Amniotic epithelial cell (primary cell): Measurements from ENCODE around the gene MEGF11.
A peak's percentile ranks its signal among the peaks of the same experiment; 100 is the strongest.

Experiments used
- DNase-seq: peaks from one replicate; pipeline ENCODE4 v3.0.0-alpha.2; 2010; ENCODE audit warnings: low read depth

The MEGF11 gene

DNA sequence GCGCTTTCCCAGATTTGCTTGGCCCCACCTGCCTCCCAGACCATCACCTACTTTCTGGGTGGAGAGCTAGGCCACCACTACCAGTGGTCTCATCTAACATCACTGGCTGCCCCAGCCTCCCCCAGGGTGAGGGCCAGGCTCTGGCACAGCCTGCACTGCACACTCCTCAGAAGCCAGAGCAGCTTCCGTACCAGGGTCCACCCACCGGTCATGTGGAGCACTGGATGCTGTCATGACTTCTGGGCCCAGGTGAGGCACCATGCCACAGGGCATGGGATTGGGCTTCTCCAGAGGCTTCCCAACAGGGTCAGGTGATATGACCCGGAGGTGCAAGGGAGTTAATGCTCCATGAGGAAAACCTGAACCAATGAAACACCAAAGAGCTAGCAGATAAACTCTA, 14.0 kb downstream of the MEGF11 start:
- DNase-seq = no peak

DNA sequence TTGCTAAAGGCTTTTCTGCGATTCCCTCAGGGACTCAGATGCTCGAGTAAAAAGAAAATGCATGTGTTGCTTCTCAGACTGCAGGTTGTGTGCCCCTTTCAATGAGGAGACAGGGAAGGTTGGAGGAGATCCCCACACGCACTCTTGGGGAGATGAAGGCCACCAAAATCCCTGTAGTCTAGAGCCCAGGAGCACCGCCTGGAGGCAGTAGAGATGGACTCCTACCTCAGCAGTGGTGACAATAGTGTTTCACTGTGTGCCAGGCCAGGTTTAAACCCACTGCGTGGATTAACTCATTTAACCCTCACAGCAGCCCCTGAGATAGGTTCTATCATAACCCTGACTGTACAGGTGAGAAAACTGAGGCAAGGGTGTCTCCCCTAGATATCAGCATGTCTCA, 15.2 kb downstream of the MEGF11 start:
- no peak for DNase-seq

DNA sequence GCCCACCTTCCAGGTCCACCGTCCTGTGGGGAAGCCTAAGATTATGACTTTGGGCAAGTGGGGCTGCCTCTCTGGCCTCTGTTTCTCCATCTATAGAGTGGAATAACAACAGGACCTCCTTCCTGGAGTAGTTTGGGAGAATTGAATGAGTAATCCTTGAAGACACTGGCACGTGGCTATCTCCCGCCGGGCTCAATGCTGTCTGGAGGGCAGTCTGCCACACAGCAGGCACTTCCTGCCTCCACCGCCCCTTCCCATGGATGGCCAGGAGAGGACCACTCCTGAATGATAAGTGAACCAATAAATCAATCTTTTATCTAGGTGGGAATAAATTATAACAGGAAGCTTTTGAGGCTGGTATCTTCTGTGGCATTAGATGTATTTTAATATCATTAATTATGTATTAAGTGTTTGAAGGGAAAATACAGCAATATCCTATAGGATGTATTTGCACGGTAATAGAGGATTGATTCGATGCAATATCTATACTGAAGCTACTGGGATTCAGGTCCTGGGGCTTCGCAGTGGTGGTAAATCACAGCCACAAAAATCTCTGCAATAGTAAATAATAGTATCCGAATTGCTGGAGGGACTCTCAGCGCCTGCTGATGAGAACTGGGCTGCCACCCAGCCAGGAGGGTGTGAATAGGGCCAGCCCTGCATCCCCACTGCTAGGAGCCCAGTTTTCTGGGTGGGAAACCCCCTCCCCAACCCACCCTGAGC, 15.9 kb downstream of the MEGF11 start:
- no peak for DNase-seq

DNA sequence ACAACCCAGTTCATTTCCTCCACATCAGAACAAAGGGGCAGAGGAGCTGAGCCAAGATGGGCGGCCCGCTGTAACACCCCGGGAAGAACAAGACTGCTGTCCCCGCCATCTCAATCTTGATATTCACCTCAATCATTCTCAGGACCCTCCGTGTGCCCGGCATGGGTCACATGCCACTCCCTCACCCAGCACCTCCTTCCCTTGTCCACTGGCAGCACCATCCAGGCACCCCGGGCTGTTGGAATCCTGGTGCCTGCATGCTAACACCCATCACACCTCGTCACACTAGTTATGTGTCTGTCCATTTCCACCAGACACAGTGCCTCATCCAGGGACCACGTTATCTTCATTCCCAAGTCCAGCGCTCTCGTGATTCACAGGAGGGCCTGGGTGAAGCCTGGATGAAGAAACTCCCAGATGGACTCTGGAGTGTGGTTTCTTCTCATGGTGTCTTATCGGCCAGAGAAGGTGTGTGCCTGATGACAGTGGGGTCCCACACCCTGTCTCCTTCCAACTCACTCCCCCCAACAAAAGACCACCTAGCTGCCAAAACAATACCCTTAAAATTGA, 16.7 kb downstream of the MEGF11 start:
- DNase-seq = no peak

DNA sequence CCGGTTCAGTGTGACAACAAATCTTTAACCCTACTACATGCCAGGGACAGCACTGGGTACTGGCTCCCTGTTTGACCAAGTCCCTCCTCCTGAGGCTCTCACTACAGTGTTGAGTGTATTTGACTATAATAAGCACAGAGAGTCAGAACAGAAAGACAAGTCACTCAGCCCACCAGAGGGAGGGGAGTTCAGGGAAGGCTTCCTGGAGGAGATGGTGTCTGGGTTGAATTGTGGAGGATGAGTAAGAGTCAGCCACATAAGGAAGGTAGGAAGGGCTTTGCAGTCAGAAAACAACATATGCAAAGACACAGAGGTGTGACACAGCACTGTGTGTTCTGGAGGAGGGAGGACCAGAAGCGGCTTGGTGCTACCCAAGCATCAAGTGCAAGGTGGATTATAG, 17.7 kb downstream of the MEGF11 start:
- no peak for DNase-seq

DNA sequence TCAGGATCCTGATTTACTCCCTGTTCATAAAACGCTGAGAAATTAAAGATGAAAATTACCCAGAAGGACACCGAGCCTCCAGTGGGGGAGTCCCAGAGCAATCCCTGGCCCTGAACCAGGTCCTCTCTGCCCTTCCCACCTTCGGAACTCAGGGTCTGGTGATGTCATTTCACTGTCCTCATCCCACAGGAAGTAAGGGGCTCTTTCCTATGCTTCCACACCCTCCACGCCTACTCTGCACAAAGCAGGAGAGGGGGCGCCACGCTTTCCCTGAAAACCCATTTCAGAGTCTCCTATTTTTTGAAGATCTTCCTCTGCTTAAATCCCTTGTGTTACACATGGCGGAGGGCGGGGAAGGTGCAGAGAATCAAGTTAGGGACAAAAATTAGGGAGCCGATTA, 18.8 kb downstream of the MEGF11 start:
- no peak for DNase-seq

DNA sequence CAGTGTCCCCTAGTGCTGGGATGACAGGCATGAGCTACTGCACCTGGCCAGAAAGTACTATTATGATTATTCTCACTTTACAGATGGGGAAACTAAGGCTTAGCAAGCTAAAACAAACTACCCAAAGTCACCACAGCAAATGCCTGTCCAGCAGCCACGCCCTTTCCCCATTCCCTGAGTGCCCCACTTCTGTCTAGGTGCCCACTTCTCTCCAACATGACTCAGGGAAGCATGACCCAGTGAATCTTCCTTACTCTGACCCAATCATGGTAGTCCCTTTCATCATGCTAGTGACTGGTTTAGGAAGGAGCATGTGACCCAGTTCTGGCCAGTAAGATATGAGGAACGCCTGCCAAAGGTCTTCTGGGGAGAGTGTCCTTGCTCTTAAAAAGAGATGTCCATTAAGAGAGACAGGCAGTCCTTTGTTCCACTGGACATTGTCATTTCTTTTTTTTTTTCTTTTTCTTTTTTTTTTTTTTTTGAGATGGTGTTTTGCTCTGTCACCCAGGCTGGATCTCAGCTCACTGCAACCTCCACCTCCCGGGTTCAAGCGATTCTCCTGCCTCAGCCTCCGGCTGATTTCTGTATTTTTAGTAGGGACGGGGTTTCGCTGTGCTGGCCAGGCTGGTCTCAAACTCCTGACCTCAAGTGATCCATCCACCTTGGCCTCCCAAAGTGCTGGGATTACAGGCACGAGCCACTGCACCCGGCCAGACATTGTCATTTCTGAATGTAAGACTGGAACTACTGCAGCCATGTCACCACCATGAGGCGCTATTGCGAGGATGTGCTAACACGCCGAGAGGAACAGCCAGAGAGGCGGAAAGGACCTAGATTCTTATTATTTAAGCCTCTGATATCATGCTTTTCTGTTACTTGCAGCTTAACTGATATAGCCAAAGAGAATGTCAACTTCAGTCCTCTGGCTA, 19.8 kb downstream of the MEGF11 start:
- peak; percentile 41 for DNase-seq

DNA sequence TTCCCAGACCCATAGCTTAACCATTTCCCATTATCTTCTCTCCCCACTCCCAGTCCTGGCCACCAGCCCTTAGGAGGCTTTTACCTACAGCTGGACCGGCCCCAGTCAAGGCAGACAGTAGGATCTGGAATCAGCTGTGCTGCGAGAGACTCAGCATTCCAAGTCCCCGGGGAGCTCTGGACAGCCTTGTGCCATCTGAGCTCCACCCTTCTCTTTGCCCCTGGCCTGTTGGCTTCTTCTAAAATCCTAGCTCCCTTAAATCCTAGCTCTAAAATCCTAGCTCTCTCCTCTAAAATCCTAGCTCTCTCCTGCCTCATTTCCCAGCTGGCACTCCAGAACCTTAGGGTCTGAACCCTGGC, 21.3 kb downstream of the MEGF11 start:
- no peak for DNase-seq

DNA sequence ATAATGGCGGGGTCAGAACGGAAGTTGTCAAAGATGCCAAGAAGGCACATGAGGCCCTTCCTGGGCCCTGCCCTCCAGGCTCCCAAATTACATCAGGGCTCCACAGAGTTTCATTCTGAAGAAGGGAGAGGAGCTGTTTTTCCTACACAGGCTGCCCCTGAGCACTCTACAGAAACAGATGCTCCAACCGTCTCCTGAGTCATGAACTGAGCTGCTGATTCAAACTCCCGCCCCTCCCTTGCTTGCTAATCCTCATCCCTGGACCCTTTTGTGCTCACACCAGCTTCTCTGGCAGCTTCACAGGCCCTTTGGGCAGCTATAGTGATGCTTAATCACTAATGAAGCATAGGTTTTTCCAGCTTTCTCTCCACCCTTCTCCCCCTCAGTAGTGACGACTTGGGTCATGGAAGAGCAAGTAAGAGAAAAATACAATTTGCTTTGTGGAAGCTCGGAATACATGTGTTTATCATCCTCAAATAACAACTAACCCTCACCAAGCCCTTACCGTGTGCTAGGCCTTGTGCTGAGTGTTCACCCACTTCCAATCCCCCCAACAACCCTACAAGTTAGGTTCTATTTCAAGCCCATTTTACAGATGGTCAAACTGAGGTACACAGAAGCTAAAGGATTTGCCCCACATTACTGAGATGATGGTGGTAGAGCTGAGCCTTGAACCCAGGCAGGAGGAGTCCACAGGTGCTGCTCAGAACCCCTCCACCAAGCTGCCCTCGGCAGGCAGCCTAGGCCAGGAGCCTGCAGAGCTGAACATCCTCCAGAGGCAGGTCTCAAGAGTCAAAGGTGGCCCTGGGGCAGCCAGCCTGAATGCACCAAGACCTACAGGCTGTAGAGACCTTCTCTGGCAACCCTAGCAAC, 21.9 kb downstream of the MEGF11 start:
- no peak for DNase-seq

DNA sequence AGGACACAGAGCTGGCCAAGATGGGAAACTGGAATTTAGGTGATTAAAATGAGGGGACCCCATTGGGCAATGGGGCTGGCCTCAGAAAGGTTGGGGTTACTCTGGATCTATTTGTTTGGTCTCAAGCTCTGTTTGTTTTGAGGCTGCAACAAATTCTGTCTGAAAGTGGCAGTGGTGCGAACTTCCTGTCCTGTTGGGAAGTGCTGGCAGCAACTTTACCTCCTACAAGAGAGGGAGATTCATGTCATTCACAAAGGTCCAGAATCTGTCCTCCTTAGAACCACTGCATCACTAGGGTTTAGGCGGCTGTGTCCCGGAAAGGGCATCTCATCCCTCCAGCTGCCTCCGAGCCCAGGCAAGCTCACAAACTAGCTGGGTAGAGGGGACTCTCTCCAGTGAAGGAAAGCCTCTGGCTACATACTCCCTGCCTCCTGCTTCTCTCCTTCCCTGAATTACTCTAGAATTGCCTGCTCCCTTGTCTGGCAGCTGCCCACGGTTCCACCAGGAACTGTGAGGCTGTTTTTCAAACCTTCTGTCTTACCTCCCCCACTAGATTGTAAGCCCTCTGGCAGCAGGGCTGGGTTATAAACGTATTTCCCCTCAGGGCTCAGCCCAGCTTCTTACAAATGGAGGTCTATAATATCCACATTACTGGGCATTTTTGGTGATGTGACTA, 23.6 kb downstream of the MEGF11 start:
- DNase-seq = no peak

DNA sequence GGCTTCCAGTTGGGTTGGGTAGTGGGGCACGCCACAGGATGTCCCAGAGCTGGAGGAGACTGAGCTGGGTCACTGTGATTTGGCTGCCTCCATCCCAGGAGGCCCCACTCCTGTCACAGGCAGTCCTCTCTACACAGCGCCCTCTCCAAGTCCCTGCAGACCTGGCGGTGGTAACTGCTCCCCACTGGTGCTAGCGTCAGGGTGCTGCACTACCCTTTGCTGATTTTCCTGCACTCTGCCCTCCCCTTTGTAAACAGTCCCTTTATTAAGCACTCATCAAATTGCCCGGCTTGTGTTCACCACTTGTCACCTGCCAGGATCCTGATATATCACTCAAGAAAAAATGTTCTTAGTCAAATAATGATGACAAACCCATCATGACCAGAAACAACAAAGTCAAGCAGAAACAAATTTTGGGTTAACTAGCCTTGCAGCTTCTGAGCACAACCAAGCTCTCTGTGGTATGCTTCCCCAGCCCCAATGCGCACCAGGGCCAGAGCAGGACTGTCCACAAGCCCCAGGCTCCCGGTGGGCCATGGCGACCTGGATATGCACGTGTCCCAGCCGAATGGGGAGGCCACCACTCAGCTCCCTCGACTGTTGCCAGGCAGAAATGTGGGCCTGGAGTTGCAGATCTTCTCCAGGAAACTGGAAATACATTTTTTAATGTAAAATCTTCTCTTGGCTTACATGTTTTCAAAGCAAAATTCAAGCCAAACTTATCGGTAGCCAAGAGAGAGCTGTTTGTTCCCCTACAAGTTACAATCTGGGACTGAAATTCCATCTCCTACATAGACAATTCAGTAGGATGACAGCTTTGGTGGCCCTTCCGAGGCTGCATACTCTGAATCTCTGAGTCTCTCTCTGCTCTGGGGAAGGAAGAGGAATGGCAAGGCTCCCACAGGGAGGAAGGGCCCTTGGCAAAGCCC, 24.5 kb downstream of the MEGF11 start:
- DNase-seq = no peak

DNA sequence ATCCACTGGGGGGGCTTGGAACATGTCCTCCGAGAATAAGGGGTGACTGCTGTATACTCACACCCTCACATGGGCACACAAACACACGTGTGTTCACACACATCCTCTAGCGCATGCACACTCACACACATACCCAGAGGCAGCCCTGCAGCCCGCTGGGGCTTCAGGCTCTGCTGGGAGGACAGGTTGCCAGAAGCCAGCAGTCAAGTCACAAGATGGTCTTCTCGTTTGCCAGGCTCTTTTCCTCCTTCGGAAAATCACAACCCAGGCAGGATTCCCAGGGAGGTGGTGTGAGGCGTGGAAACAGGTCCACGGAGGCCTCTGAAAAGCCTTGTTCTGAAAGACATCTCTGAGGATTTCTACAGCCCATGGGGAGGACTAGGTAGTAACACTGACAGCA, 26.8 kb downstream of the MEGF11 start:
- no peak for DNase-seq

DNA sequence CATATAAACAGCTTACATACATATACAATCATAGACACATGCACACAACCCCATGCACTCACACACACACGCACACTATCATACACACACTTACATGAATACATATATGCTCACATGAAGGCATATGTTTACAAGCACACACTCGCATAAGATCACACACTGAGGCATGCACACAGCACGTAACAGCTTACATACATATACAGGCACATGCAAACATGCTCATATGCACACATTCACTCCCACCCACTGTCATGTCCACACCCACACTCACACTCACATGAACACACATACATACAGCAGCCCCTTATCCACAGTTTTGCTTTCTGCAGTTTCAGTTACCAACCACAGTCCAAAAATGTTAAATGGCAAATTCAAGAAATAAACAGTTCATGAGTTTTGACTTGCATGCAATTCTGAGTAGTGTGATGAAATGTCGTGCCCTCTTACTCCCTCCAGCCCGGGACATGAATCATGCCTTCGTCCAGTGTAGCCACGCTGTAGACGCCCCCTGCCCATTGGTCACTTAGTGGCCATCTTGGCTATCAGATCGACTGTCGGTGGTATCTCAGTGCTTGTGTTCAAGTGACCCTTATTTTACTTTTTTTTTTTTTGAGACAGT, 27.8 kb downstream of the MEGF11 start:
- no peak for DNase-seq

DNA sequence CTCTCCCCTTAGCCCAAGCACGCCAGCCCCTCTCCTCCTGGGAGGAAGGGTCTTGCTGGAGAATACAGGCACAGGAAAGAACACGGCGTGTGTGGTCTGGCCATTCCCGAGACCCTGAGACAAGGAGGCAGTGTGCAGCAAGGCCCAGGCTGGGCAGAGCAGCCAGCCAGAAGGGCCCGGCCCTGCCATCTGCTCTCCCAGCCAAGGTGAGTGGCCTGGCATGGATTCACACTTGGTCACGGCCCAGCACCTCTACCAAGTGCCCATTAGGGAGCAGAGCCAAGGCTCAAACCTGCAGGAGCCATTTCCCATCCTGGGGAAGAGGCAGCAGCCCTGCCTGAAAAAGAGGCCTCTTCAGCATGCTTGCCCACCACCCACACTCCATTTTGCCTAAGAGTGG, 28.6 kb downstream of the MEGF11 start:
- no peak for DNase-seq

DNA sequence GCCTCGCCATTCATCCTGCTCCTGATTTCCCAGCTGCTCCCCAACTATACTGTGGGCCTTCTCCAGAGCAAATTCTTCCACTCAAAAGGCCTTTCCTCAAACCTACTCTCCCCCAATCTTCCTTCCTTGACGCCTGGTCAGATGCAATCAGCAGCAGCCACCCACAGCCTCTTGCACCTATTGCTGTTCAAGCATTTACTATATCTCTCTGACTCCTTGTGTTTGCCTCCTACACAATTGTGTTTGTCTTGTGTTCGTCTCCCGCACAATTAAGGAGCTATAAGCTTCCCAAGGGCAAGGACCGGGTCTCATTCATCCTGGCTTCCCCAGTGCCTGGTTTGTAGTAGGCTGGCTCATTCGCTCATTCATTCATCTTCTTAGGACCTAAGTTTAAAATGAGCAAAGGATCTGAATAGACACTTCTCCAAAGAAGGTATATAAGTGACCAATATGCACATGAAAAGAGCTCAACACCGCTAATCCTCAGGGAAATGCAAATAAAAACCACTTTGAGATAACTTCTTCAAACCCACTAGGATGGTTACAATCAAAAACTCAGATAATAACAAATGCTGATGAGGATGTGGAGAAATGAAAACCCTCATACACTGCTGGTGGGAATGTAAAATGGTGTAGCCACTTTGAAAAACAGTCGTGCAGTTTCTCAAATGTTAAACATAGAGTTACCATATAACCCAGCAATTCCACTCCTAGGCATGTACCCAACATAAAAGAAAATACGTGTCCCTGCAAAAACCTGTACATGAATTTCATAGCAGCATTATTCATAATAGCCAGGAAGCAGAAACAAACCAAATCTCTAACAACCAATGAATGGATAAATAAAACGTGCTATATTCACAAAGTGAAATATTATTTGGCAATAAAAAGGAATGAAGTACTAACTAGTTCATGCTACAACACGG, 31.0 kb downstream of the MEGF11 start:
- no peak for DNase-seq

DNA sequence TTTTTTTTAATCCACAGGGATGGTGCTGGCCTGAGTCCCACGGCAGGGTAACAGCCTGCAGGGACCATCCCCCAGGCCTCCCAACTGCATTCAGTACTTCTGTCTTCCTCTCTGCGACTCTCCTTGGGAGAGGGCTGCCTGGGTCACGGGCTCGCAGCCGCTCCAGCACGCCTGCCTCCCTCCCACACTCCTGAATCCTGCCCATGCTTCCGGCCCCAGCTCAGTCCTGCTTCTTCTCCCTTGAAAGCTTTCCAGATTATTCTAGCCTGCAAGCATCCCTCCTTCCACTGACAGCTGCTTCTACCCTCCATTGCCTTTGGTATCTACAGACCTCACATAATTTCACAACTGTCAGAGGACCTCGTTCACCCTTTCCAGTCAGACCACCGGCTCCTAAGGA, 32.4 kb downstream of the MEGF11 start:
- DNase-seq = peak; percentile 2

DNA sequence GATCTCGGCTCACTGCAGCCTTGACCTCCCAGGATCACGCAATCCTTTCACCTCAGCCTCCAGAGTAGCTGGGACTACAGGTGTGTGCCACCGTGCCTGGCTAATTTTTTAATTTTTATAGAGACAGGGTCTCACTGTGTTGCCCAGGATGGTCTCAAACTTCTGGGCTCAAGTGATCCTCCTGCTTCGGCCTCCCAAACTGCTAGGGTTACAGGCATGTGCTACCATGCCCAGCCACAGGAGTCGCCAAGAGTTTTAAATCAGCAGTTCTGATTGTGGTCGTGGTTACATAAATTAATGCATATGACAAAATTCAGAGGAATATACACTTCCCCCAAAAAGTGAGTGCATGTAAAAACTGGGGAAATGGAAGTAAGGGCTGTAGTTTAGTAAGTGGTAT, 32.9 kb downstream of the MEGF11 start:
- DNase-seq = no peak

DNA sequence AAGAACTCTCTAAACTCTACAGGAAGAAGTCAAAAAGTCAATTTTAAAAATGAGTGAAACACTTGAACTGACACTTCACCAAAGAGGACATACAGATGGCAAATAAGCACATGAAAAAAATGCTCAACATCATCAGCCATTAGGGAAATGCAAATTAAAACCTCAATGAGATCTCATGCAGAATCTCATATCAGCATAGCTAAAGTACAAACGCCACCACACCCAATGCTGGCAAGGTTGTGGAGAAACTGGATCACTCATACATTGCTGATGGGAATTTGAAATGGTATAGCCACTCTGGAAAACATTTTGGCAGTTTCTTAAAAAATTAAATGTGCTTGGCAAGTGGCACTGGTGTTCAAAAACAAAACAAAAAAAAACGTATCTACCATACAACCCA, 34.2 kb downstream of the MEGF11 start:
- DNase-seq = no peak

DNA sequence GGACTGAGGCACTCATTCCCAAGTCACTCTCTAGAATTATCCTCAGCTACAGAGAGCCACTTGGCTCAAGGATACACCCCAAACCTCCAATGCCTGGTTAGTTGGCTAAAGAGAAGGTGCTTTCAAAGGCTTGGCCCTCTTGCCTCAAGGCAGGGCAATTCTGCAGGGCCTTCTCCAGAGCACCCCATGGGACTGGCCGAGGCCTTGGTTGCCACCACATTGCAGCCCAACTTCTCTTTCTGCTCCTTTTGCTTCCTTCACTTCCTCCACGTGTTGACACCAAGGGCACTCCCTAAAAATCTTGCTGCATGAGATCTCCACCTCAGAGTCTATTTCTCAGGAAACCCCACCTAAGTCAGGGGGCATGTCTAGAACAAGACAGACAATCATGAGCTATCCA, 36.7 kb downstream of the MEGF11 start:
- DNase-seq = no peak
